GM12878 (cell line): ENCODE results near the gene TCOF1. TPM values are rescaled to one million over a fixed set of nuclear protein-coding genes. Genes with fewer than 3 reads are reported as not detected.

Source experiments
- BCL11A ChIP-seq: IDR thresholded peaks from 2 replicates; pipeline ENCODE4 v1.6.1; 2011; ENCODE audit warnings: low read depth, low read length
- BCL3 ChIP-seq: IDR thresholded peaks from 2 replicates; pipeline ENCODE4 v1.6.1; 2011; ENCODE audit warnings: borderline replicate concordance, low read depth, mild to moderate bottlenecking, moderate library complexity, low read length; ENCODE audit not compliant: insufficient read depth, poor library complexity, severe bottlenecking
- BHLHE40 ChIP-seq, 2 experiments: fragments of 450-650 bp in 1 of 2; IDR thresholded peaks; 2 replicates each; pipeline ENCODE4 v1.6.1; 2011 to 2017; ENCODE audit warnings: low read depth in 2 of 2, borderline replicate concordance in 1 of 2, improper control_type of control experiment in 1 of 2, low read length in 1 of 2, mild to moderate bottlenecking in 1 of 2
- CBFB ChIP-seq: IDR thresholded peaks from 2 replicates; pipeline ENCODE4 v1.6.1; 2016; ENCODE audit warnings: antibody characterized with exemption, low read depth
- CREB1 ChIP-seq: IDR thresholded peaks from 2 replicates; pipeline ENCODE4 v1.6.1; 2012; ENCODE audit warnings: low read depth, mild to moderate bottlenecking, inconsistent platforms
- ELK1 ChIP-seq: IDR thresholded peaks from 2 replicates; pipeline ENCODE4 v1.6.1; 2012; ENCODE audit warnings: low read depth, low read length, improper control_type of control experiment
- EZH2 ChIP-seq: IDR thresholded peaks from 2 replicates; pipeline ENCODE4 v1.6.1; 2012; ENCODE audit warnings: low read depth, mild to moderate bottlenecking, control low read depth, inconsistent platforms, low read length, borderline replicate concordance; ENCODE audit not compliant: control insufficient read depth
- FOXM1 ChIP-seq: IDR thresholded peaks from 2 replicates; pipeline ENCODE4 v1.6.1; 2012; ENCODE audit warnings: low read depth, mild to moderate bottlenecking, inconsistent platforms, low read length, moderate library complexity
- HDAC2 ChIP-seq: fragments of 200-600 bp; sonication (generic); IDR thresholded peaks from 2 replicates; pipeline ENCODE4 v1.6.1; 2017
- HDGF ChIP-seq: fragments of 450-650 bp; IDR thresholded peaks from 2 replicates; pipeline ENCODE4 v1.6.1; 2016; ENCODE audit warnings: antibody characterized with exemption
- IKZF1 ChIP-seq: fragments of 450-650 bp; conservative IDR thresholded peaks from 2 replicates; pipeline ENCODE4 v1.6.1; 2017; ENCODE audit warnings: antibody characterized with exemption, mild to moderate bottlenecking
- IKZF2 ChIP-seq, 2 experiments: fragments of 450-650 bp; IDR thresholded peaks; 2 replicates each; pipeline ENCODE4 v1.6.1; 2017; ENCODE audit warnings: mild to moderate bottlenecking in 2 of 2, moderate library complexity in 2 of 2
- JUNB ChIP-seq: IDR thresholded peaks from 2 replicates; pipeline ENCODE4 v1.6.1; 2016; ENCODE audit warnings: antibody characterized with exemption, mild to moderate bottlenecking
- MEF2A ChIP-seq: IDR thresholded peaks from 2 replicates; pipeline ENCODE4 v1.6.1; 2011; ENCODE audit warnings: low read depth, mild to moderate bottlenecking, low read length, moderate library complexity; ENCODE audit not compliant: insufficient read depth
- MTA2 ChIP-seq: fragments of 450-650 bp; IDR thresholded peaks from 2 replicates; pipeline ENCODE4 v1.6.1; 2016; ENCODE audit warnings: low read depth, mild to moderate bottlenecking, moderate library complexity
- MYB ChIP-seq: fragments of 150-350 bp; IDR thresholded peaks from 2 replicates; pipeline ENCODE4 v1.6.1; 2014; ENCODE audit warnings: mild to moderate bottlenecking, low read depth, low read length, borderline replicate concordance
- NR2F1 ChIP-seq: fragments of 450-650 bp; conservative IDR thresholded peaks from 2 replicates; pipeline ENCODE4 v1.6.1; 2017; ENCODE audit warnings: mild to moderate bottlenecking
- PAX8 ChIP-seq: fragments of 450-650 bp; IDR thresholded peaks from 2 replicates; pipeline ENCODE4 v1.6.1; 2017; ENCODE audit warnings: mild to moderate bottlenecking, moderate library complexity
- PKNOX1 ChIP-seq: fragments of 450-650 bp; IDR thresholded peaks from 2 replicates; pipeline ENCODE4 v1.6.1; 2016; ENCODE audit warnings: mild to moderate bottlenecking
- POU2F2 ChIP-seq: IDR thresholded peaks from 3 replicates; pipeline ENCODE4 v1.6.1; 2011; ENCODE audit warnings: low read depth, mild to moderate bottlenecking, low read length, borderline replicate concordance
- SMC3 ChIP-seq: IDR thresholded peaks from 2 replicates; pipeline ENCODE4 v1.6.1; 2011; ENCODE audit warnings: low read length, improper control_type of control experiment, borderline replicate concordance
- STAT1 ChIP-seq: fragments of 450-650 bp; conservative IDR thresholded peaks from 2 replicates; pipeline ENCODE4 v1.6.1; 2014; ENCODE audit warnings: antibody characterized with exemption, mild to moderate bottlenecking
- TBL1XR1 ChIP-seq: IDR thresholded peaks from 2 replicates; pipeline ENCODE4 v1.6.1; 2012; ENCODE audit warnings: low read depth, low read length, improper control_type of control experiment
- ZBED1 ChIP-seq: IDR thresholded peaks from 2 replicates; pipeline ENCODE4 v1.6.1; 2016; ENCODE audit warnings: borderline replicate concordance
- ZNF217 ChIP-seq: fragments of 450-650 bp; IDR thresholded peaks from 2 replicates; pipeline ENCODE4 v1.6.1; 2017; ENCODE audit warnings: antibody characterized with exemption, mild to moderate bottlenecking
- polyA plus RNA-seq, 11 experiments: library from polyadenylated mRNA; depleted of rRNA in 4 of 11; unstranded in 6 of 11; stranded (reverse) in 5 of 11; fragments of >200 nt; fragmentation: Nextera tagmentation in 4 of 11; fragmentation: Illumina TruSeq in 1 of 11; extraction: Ambion mirVana in 4 of 11; extraction: Trizol in 1 of 11; gene quantifications; 1 replicate in 1 of 11; 2 replicates in 10 of 11; pipeline versions ENCODE4 v1.2.1 to v1.2.3, GENCODE V29; 2011 to 2016; ENCODE audit warnings: inconsistent platforms in 2 of 11, missing spikeins in 2 of 11, low read depth in 1 of 11
- total RNA-seq, 4 experiments: library from RNA; depleted of rRNA in 3 of 4; stranded (reverse); fragments of >200 nt in 3 of 4; fragmentation: Illumina TruSeq in 1 of 4; extraction: Trizol in 1 of 4; gene quantifications; 2 replicates each; pipeline versions ENCODE4 v1.2.1 to v1.2.3, GENCODE V29; 2013 to 2021

Gene TCOF1
- total and polyA plus RNA-seq, 10 of the 15 experiments (the other 5 are each of a cell fraction or from before 2014, with no cell fraction given): 8.7 to 83.9 (median 38.9) TPM

- TF ChIP-seq HDAC2 (no peak), ZNF217 (no peak), BCL3 (no peak), STAT1 (no peak), BHLHE40 (IDR thresholded peaks at IDR 0.05; ENCODE audit: borderline replicate concordance in 1 of 2, low read depth in 2 of 2, low read length in 1 of 2) (peak in 1 of 2 experiments; percentile 23; a peak in 1 of 4 replicates), MTA2 (peak; percentile 40; the same call in 1 of the 2 replicates), PKNOX1 (peak; percentile 33; the same call in 1 of the 2 replicates), HDGF (peak; percentile 69; the same call in 1 of the 2 replicates), BCL11A (0 out of 2 replicates have a peak, but pooled peaks have one; percentile 13), ZBED1 (peak; percentile 34; the same call in 1 of the 2 replicates), IKZF2 (IDR thresholded peaks at IDR 0.05) (peak; percentile 40 to 65; a peak in 3 of 4 replicates), IKZF1 (peak; percentile 56; the same call in 1 of the 2 replicates), SMC3 (no peak), MYB (no peak), JUNB (peak; percentile 25; the same call in 1 of the 2 replicates), FOXM1 (no peak), EZH2 (no peak), NR2F1 (peak; percentile 86), MEF2A (no peak), POU2F2 (no peak), PAX8 (no peak), TBL1XR1 (no peak), ELK1 (no peak), CBFB (no peak), CREB1 (peak; percentile 83)
Observed at GRCh38 chr5:150429410-150429873, 71.9 kb downstream of the TCOF1 start (continued).
